MM.1S (cell line): ENCODE results near the gene CDC37L1.

Experiments used
- DNase-seq: peaks from one replicate; pipeline ENCODE4 v3.0.0-alpha.2; 2015
- H2AFZ ChIP-seq: fragments of 300-600 bp; sonication (generic); 2 replicates; pipeline ENCODE4 v1.6.0; 2016; ENCODE audit warnings: antibody characterized with exemption, low read length
- H3F3A ChIP-seq: fragments of 300-600 bp; sonication (generic); 2 replicates; pipeline ENCODE4 v1.6.1; 2016; ENCODE audit warnings: mild to moderate bottlenecking, antibody characterized with exemption, low read length, moderate library complexity, mixed read lengths; ENCODE audit not compliant: insufficient read depth
- H3K27ac ChIP-seq: fragments of 300-600 bp; sonication (generic); 2 replicates; pipeline ENCODE4 v1.5.1; 2016; ENCODE audit warnings: mild to moderate bottlenecking, low read length
- H3K27me3 ChIP-seq: fragments of 300-600 bp; sonication (generic); replicated peaks from 2 replicates; pipeline ENCODE4 v1.6.0; 2016; ENCODE audit warnings: low read length; ENCODE audit not compliant: insufficient read depth
- H3K36me3 ChIP-seq: fragments of 300-600 bp; sonication (generic); replicated peaks from 2 replicates; pipeline ENCODE4 v1.6.1; 2016; ENCODE audit warnings: mild to moderate bottlenecking, low read length, mixed read lengths; ENCODE audit not compliant: insufficient read depth
- H3K4me1 ChIP-seq: fragments of 300-600 bp; sonication (generic); 2 replicates; pipeline ENCODE4 v1.6.1; 2016; ENCODE audit warnings: low read length, mixed read lengths
- H3K4me2 ChIP-seq: fragments of 300-600 bp; sonication (generic); 2 replicates; pipeline ENCODE4 v1.6.0; 2016; ENCODE audit warnings: low read depth, low read length
- H3K4me3 ChIP-seq: fragments of 300-600 bp; sonication (generic); 2 replicates; pipeline ENCODE4 v1.5.1; 2016; ENCODE audit warnings: low read length, mixed read lengths
- H3K79me2 ChIP-seq: fragments of 300-600 bp; sonication (generic); 2 replicates; pipeline ENCODE4 v1.6.1; 2016; ENCODE audit warnings: mixed run types, low read length, mixed read lengths
- H3K9ac ChIP-seq: fragments of 300-600 bp; sonication (generic); 2 replicates; pipeline ENCODE4 v1.6.1; 2016; ENCODE audit warnings: low read length, mixed read lengths
- H3K9me2 ChIP-seq: fragments of 300-600 bp; sonication (generic); replicated peaks from 2 replicates; pipeline ENCODE4 v1.6.1; 2016; ENCODE audit warnings: mild to moderate bottlenecking, low read length, mixed read lengths; ENCODE audit not compliant: insufficient read depth
- H3K9me3 ChIP-seq: fragments of 300-600 bp; sonication (generic); replicated peaks from 2 replicates; pipeline ENCODE4 v1.6.1; 2016; ENCODE audit warnings: mild to moderate bottlenecking, low read length, mixed read lengths; ENCODE audit not compliant: insufficient read depth
- H4K20me1 ChIP-seq: fragments of 300-600 bp; sonication (generic); 2 replicates; pipeline ENCODE4 v1.6.1; 2016; ENCODE audit warnings: mild to moderate bottlenecking, low read length, moderate library complexity, mixed read lengths; ENCODE audit not compliant: insufficient read depth
- EZH2 ChIP-seq: fragments of 300-600 bp; sonication (generic); optimal IDR thresholded peaks from 2 replicates; pipeline ENCODE3; 2017; ENCODE audit warnings: low read depth, mild to moderate bottlenecking, antibody characterized with exemption, low read length, mixed read lengths
- EZH2phosphoT487 ChIP-seq: fragments of 300-600 bp; sonication (generic); IDR thresholded peaks from 2 replicates; pipeline ENCODE4 v1.6.1; 2018; ENCODE audit warnings: antibody characterized with exemption, low read length
- TF ChIP-seq, protein P1 (sequence below): fragments of 300-600 bp; sonication (generic); IDR thresholded peaks from 2 replicates; pipeline ENCODE4 v1.5.1; 2016; ENCODE audit warnings: antibody characterized with exemption, low read length, mixed read lengths

CDC37L1 gene

DNA sequence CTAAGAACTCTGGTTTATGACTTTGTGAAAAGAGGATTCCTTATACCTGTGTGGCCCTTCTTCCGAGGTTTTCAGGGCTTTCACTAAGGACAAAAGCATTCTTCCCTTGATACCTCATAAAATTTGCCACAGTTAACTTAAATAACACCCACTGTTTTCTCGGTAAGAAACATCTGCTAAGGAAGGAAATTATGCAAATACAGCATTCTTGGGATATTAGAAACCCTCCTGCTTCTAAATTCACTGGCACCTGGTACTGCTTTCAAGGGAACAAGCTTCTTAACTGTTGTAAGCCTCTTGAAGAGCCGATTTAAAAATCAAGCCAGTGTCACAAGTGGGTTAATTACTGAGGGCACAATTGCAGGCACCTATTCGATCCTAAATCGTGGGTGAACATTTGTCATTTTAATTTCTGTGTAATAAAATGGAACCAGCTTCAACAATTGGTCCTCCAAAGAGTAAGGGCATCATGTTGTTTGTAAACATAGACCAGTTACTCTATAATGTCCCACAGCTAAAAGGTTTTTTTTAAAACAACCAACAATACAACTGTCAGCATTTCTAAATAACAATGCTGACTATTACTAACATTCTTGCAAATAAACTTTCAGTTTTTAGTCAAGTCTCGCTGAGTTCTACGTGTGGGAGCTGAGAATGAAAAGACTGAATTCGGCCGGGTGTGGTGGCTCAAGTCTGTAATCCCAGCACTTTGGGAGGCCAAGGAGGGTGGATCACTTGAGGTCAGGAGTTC is 35.1 kb downstream of the CDC37L1 start:
- peaks cover 20% of the 10 kb centered on the region for H3K4me1 ChIP-seq
- H3K9me2 ChIP-seq, result no peaks in the 10 kb centered on the region
- peak; percentile 58 for DNase-seq
- H3F3A ChIP-seq, result peaks cover 8% of the 10 kb centered on the region
- H3K36me3 ChIP-seq, result peaks cover 10% of the 10 kb centered on the region
- H3K9me3 ChIP-seq, result no peaks in the 10 kb centered on the region
- no peak for TF ChIP-seq EZH2phosphoT487
- no peaks in the 10 kb centered on the region for H4K20me1 ChIP-seq
- no peaks in the 10 kb centered on the region for H3K27me3 ChIP-seq
- no peak overlapping the region for H2AFZ ChIP-seq
- H3K79me2 ChIP-seq, result peaks cover 6% of the 10 kb centered on the region
- peak overlapping the region; percentile 15; the same call in 1 of the 2 replicates for H3K27ac ChIP-seq
- H3K9ac ChIP-seq, result no peak overlapping the region
- no peak overlapping the region for H3K4me3 ChIP-seq
- H3K4me2 ChIP-seq, result peak overlapping the region; percentile 48

DNA sequence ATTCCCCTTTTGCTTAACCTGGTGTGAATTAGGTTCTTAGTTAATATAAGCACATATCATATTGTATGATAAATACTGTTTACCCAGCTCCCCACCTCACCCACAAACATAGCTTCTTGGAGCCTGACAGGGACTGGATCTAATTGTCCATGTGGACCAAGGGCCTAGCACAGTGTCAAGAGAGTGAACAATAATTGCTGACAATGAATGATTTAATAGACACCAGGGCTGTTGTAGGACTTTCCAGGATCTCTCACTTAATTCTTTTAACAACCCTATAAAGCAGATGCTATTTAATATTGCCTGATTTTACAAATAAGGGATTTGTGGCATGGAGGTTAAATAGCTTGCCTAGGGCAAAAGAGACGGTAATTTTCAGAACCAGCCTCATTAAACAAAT is 36.8 kb downstream of the CDC37L1 start:
- H3K4me3 ChIP-seq, result no peak overlapping the region
- no peak overlapping the region for H3K9ac ChIP-seq
- H3K27me3 ChIP-seq, result no peaks in the 10 kb centered on the region
- H3K9me2 ChIP-seq, result no peaks in the 10 kb centered on the region
- H3K27ac ChIP-seq, result no peak overlapping the region
- DNase-seq, result no peak
- no peak overlapping the region for H2AFZ ChIP-seq
- H3K79me2 ChIP-seq, result peaks cover 6% of the 10 kb centered on the region
- no peaks in the 10 kb centered on the region for H3K9me3 ChIP-seq
- TF ChIP-seq, protein P1, sequence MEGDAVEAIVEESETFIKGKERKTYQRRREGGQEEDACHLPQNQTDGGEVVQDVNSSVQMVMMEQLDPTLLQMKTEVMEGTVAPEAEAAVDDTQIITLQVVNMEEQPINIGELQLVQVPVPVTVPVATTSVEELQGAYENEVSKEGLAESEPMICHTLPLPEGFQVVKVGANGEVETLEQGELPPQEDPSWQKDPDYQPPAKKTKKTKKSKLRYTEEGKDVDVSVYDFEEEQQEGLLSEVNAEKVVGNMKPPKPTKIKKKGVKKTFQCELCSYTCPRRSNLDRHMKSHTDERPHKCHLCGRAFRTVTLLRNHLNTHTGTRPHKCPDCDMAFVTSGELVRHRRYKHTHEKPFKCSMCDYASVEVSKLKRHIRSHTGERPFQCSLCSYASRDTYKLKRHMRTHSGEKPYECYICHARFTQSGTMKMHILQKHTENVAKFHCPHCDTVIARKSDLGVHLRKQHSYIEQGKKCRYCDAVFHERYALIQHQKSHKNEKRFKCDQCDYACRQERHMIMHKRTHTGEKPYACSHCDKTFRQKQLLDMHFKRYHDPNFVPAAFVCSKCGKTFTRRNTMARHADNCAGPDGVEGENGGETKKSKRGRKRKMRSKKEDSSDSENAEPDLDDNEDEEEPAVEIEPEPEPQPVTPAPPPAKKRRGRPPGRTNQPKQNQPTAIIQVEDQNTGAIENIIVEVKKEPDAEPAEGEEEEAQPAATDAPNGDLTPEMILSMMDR, result no peak
- no peak for TF ChIP-seq EZH2phosphoT487
- TF ChIP-seq EZH2, result no peak
- H3K4me1 ChIP-seq, result peaks cover 20% of the 10 kb centered on the region
- peaks cover 10% of the 10 kb centered on the region for H3K36me3 ChIP-seq
- peak overlapping the region; percentile 48; the same call in 1 of the 2 replicates for H3K4me2 ChIP-seq
- no peaks in the 10 kb centered on the region for H4K20me1 ChIP-seq
- H3F3A ChIP-seq, result peaks cover 8% of the 10 kb centered on the region

DNA sequence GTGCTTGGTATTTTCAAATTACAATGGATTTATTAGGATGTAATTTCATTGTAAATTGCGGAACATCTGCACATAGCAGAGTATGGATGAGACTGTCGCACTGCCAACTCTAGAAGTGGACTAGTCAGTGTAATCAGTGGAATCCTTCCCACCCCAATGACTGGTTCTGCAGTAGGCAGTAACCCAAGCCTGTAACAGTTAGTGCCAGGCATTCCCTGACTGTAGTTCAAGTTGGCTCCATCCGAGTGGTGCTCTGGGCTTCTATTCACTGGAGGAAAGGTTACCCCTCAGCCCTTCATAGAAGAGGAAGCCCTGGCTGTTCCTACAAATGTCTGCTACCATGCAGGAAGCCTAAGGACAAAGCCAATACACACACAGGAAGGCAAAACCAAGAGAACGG is 38.4 kb downstream of the CDC37L1 start:
- peaks cover 15% of the 10 kb centered on the region for H3K79me2 ChIP-seq
- H3K9ac ChIP-seq, result no peak overlapping the region
- H2AFZ ChIP-seq, result no peak overlapping the region
- TF ChIP-seq, protein P1, result no peak
- no peak for TF ChIP-seq EZH2
- TF ChIP-seq EZH2phosphoT487, result no peak
- H3K27ac ChIP-seq, result no peak overlapping the region
- H3K4me2 ChIP-seq, result no peak overlapping the region
- H3K9me3 ChIP-seq, result no peaks in the 10 kb centered on the region
- H3K9me2 ChIP-seq, result no peaks in the 10 kb centered on the region
- no peak for DNase-seq
- no peaks in the 10 kb centered on the region for H3K27me3 ChIP-seq
- peaks cover 10% of the 10 kb centered on the region for H3K36me3 ChIP-seq
- H4K20me1 ChIP-seq, result no peaks in the 10 kb centered on the region
- H3F3A ChIP-seq, result peaks cover 8% of the 10 kb centered on the region
- no peak overlapping the region for H3K4me3 ChIP-seq
- H3K4me1 ChIP-seq, result peaks cover 20% of the 10 kb centered on the region

DNA sequence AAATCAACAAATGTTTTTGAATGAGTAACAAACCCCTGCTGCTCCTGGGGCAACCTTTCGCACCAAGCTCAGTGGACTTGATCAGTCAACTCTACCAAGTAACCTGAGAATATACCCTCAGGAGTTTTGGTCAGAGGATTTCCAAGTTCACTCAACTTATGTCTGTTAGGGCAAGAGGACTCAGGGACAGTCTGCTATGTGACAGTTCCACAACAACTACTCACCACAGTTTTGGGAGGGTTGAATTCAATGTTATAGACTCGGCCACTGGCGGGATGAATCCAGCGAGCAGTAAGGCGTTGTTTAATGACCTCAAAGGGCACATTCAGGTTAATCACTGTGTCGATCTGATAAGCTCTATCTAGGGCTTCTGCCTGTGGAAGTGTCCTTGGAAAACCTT is 39.5 kb downstream of the CDC37L1 start:
- Histone ChIP-seq H2AFZ (no peak overlapping the region), H3K27me3 (no peaks in the 10 kb centered on the region), H3K9ac (no peak overlapping the region), H3K4me2 (no peak overlapping the region), H3K79me2 (peaks cover 11% of the 10 kb centered on the region), H3K36me3 (peaks cover 10% of the 10 kb centered on the region), H3K4me3 (no peak overlapping the region), H3K9me2 (no peaks in the 10 kb centered on the region), H3K27ac (no peak overlapping the region), H4K20me1 (no peaks in the 10 kb centered on the region), H3K4me1 (peaks cover 19% of the 10 kb centered on the region), H3F3A (peaks cover 8% of the 10 kb centered on the region), H3K9me3 (no peaks in the 10 kb centered on the region)
- no peak for TF ChIP-seq EZH2
- TF ChIP-seq EZH2phosphoT487, result no peak
- TF ChIP-seq, protein P1, result no peak
- no peak for DNase-seq
